IMR-90 (cell line): ENCODE data around the gene PRKAR1B. TPM values are rescaled to one million over a fixed set of nuclear protein-coding genes. Genes with fewer than 3 reads are reported as not detected.

Experiments used
- ATAC-seq: fragments of 200-7000 bp; cut with Tn5 transposase; 2 replicates; pipeline ENCODE4 v1.9.1; 2020; ENCODE audit warnings: low read depth, mild to moderate bottlenecking, moderate library complexity
- BruUV-seq: library from RNA; stranded (reverse); fragments of 400-500 nt; replicated peaks from 2 replicates; lab custom pipeline; 2021; lab: Mats Ljungman, UMichigan
- CTCF ChIA-PET: fragments of 300-600 bp; formaldehyde crosslinking; extraction: SDS; loops from one replicate; lab custom pipeline; 2021; ENCODE audit warnings: antibody characterized with exemption; lab: Yijun Ruan, JAX
- POLR2A ChIA-PET: fragments of 300-600 bp; sonication (Branson Sonifier 250); formaldehyde crosslinking; loops from one replicate; lab custom pipeline; 2022; ENCODE audit warnings: antibody characterized with exemption; ENCODE audit not compliant: unreplicated experiment; lab: Charles Lee
- DNase-seq: peaks from one replicate; pipeline ENCODE4 v3.0.0; 2013
- H2AFZ ChIP-seq: replicated peaks from 2 replicates; pipeline ENCODE3; 2013; ENCODE audit warnings: low read length, mild to moderate bottlenecking; ENCODE audit not compliant: poor library complexity
- H2AK5ac ChIP-seq: 2 replicates; pipeline ENCODE4 v1.6.1; 2013; ENCODE audit warnings: low read depth, low read length, inconsistent platforms
- H2AK9ac ChIP-seq: replicated peaks from 2 replicates; pipeline ENCODE3; 2013; ENCODE audit warnings: mild to moderate bottlenecking, low read depth, low read length, moderate library complexity; ENCODE audit not compliant: poor library complexity
- H2BK120ac ChIP-seq: 2 replicates; pipeline ENCODE4 v1.6.1; 2013; ENCODE audit warnings: low read depth, low read length, inconsistent platforms
- H2BK15ac ChIP-seq: 3 replicates; pipeline ENCODE4 v1.6.1; 2013; ENCODE audit warnings: low read depth, low read length, inconsistent platforms
- H2BK20ac ChIP-seq: 2 replicates; pipeline ENCODE4 v1.6.1; 2013; ENCODE audit warnings: low read depth, mild to moderate bottlenecking, inconsistent platforms, low read length, moderate library complexity
- H2BK5ac ChIP-seq: 2 replicates; pipeline ENCODE4 v1.6.1; 2013; ENCODE audit warnings: mild to moderate bottlenecking, low read depth, low read length, inconsistent platforms; ENCODE audit not compliant: poor library complexity, severe bottlenecking
- H3K14ac ChIP-seq: replicated peaks from 2 replicates; pipeline ENCODE4 v1.6.1; 2013; ENCODE audit warnings: low read depth, low read length, inconsistent platforms
- H3K18ac ChIP-seq: 2 replicates; pipeline ENCODE4 v1.6.1; 2013; ENCODE audit warnings: low read depth, low read length, control low read depth
- H3K23ac ChIP-seq: 2 replicates; pipeline ENCODE4 v1.6.1; 2013; ENCODE audit warnings: low read depth, low read length, inconsistent platforms
- H3K27ac ChIP-seq: 2 replicates; pipeline ENCODE4 v1.5.1; 2013; ENCODE audit warnings: mild to moderate bottlenecking, control low read depth, low read length; ENCODE audit not compliant: insufficient read depth
- H3K27me3 ChIP-seq: 2 replicates; pipeline ENCODE4 v1.6.1; 2013; ENCODE audit warnings: low read length; ENCODE audit not compliant: control insufficient read depth, insufficient read depth
- H3K36me3 ChIP-seq: 2 replicates; pipeline ENCODE4 v1.6.1; 2013; ENCODE audit warnings: low read length, mixed read lengths; ENCODE audit not compliant: control insufficient read depth, insufficient read depth
- H3K4ac ChIP-seq: 2 replicates; pipeline ENCODE4 v1.6.1; 2013; ENCODE audit warnings: low read depth, low read length, inconsistent platforms
- H3K4me1 ChIP-seq: 2 replicates; pipeline ENCODE4 v1.6.1; 2013; ENCODE audit warnings: low read length, mixed read lengths; ENCODE audit not compliant: control insufficient read depth, insufficient read depth
- H3K4me2 ChIP-seq: 2 replicates; pipeline ENCODE4 v1.6.1; 2013; ENCODE audit warnings: low read depth, mild to moderate bottlenecking, control low read depth, low read length, moderate library complexity
- H3K4me3 ChIP-seq: 2 replicates; pipeline ENCODE4 v1.5.1; 2013; ENCODE audit warnings: low read depth, mild to moderate bottlenecking, control low read depth, low read length, moderate library complexity; ENCODE audit not compliant: insufficient read depth
- H3K56ac ChIP-seq: 2 replicates; pipeline ENCODE4 v1.6.1; 2013; ENCODE audit warnings: low read length, inconsistent platforms; ENCODE audit not compliant: insufficient read depth; ENCODE audit errors: extremely low read depth
- H3K79me1 ChIP-seq, 2 experiments: 2 replicates each; pipeline ENCODE4 v1.6.1; 2013; ENCODE audit warnings: low read length in 2 of 2, inconsistent platforms in 1 of 2, low read depth in 1 of 2
- H3K9ac ChIP-seq: 2 replicates; pipeline ENCODE4 v1.6.1; 2013; ENCODE audit warnings: low read depth, low read length, control low read depth
- H3K9me1 ChIP-seq: 2 replicates; pipeline ENCODE4 v1.6.1; 2013; ENCODE audit warnings: low read length, inconsistent platforms; ENCODE audit not compliant: insufficient read depth
- H3K9me3 ChIP-seq: 2 replicates; pipeline ENCODE4 v1.6.1; 2013; ENCODE audit warnings: low read length; ENCODE audit not compliant: control insufficient read depth, insufficient read depth
- H4K20me1 ChIP-seq: 2 replicates; pipeline ENCODE4 v1.6.1; 2013; ENCODE audit warnings: low read length, inconsistent platforms; ENCODE audit not compliant: insufficient read depth
- H4K5ac ChIP-seq: 2 replicates; pipeline ENCODE4 v1.6.1; 2013; ENCODE audit warnings: mild to moderate bottlenecking, low read depth, low read length, control low read depth
- H4K8ac ChIP-seq, 2 experiments: 2 replicates each; pipeline ENCODE4 v1.6.1; 2013; ENCODE audit warnings: low read depth in 2 of 2, low read length in 2 of 2, control low read depth in 1 of 2, inconsistent platforms in 1 of 2
- H4K91ac ChIP-seq: 2 replicates; pipeline ENCODE4 v1.6.1; 2013; ENCODE audit warnings: low read depth, low read length, inconsistent platforms; ENCODE audit not compliant: insufficient read depth
- CEBPB ChIP-seq: IDR thresholded peaks from 2 replicates; pipeline ENCODE4 v1.6.1; 2012; ENCODE audit warnings: low read depth, low read length, improper control_type of control experiment
- RFX5 ChIP-seq: IDR thresholded peaks from 2 replicates; pipeline ENCODE4 v1.8.0; 2012; ENCODE audit warnings: low read depth, mild to moderate bottlenecking, low read length, moderate library complexity
- WGBS, 2 experiments: methylation state at CpG; one replicate each; pipeline versions ENCODE4 v1.1.5 to v1.1.7; 2013; ENCODE audit warnings: missing lambda C conversion rate in 2 of 2; ENCODE audit not compliant: insufficient read length in 1 of 2; ENCODE audit errors: extremely low coverage in 2 of 2; 5-methylcytosine and 5-hydroxymethylcytosine counted together
- dilution Hi-C: fragments of 300-500 bp; cut with HindIII; formaldehyde crosslinking; loops from one replicate; pipeline ENCODE4 v1.14.3; 2018; ENCODE audit warnings: low sequenced_read_pairs; ENCODE audit not compliant: unreplicated experiment
- in situ Hi-C: fragments of 300-500 bp; cut with MboI; formaldehyde crosslinking; loops from 3 replicates; pipeline ENCODE4 v1.14.3; 2019; ENCODE audit warnings: low sequenced_read_pairs, inconsistent platforms, mixed read lengths
- intact Hi-C: fragments of 100-400 bp; cut with micrococcal nuclease; formaldehyde crosslinking; loops from 2 replicates; pipeline ENCODE4 v1.10.0; 2022
- polyA plus RNA-seq, 3 experiments: library from polyadenylated mRNA; depleted of rRNA; stranded (reverse); fragments of >200 nt; gene quantifications; 2 replicates each; pipeline ENCODE4 v1.2.3, GENCODE V29; 2012; ENCODE audit warnings: low replicate concordance in 1 of 3
- total RNA-seq: library from RNA; depleted of rRNA; stranded (reverse); fragments of >200 nt; gene quantifications from 2 replicates; pipeline ENCODE4 v1.2.3, GENCODE V29; 2012

PRKAR1B gene
- total and polyA plus RNA-seq, 2 of the 4 experiments (the other 2 are of a cell fraction) = 15.2 to 20.2 TPM

GRCh38 chr7:738241-738640 lies 11.2 kb upstream of the PRKAR1B start:
- Histone ChIP-seq H3K36me3 (peaks cover 17% of the 10 kb centered on the region), H3K14ac (no peak overlapping the region), H4K8ac (no peak overlapping the region), H2AFZ (no peak overlapping the region), H3K56ac (no peak overlapping the region), H4K91ac (no peak overlapping the region), H4K5ac (no peak overlapping the region), H2BK120ac (no peak overlapping the region), H2BK5ac (no peak overlapping the region), H3K18ac (no peak overlapping the region), H2AK5ac (no peak overlapping the region), H3K9me1 (no peaks in the 10 kb centered on the region), H3K4me2 (no peak overlapping the region), H3K23ac (no peak overlapping the region), H3K27me3 (no peaks in the 10 kb centered on the region), H3K9me3 (peaks cover 3% of the 10 kb centered on the region; the same call in 1 of the 2 replicates), H2AK9ac (no peak overlapping the region), H3K27ac (no peak overlapping the region), H3K4me3 (no peak overlapping the region), H4K20me1 (peaks cover 11% of the 10 kb centered on the region; the same call in 1 of the 2 replicates), H2BK15ac (no peak overlapping the region), H3K4ac (no peak overlapping the region), H2BK20ac (no peak overlapping the region), H3K9ac (no peak overlapping the region), H3K79me1 (peaks cover 26% of the 10 kb centered on the region in 2 experiments), H3K4me1 (no peaks in the 10 kb centered on the region)
- WGBS, 2 experiments = no CpG with 5 or more reads among the region's 5 CpGs
- ChIA-PET CTCF (no interaction called here), POLR2A (no interaction called here)
- dilution Hi-C loops = no loop called here
- in situ Hi-C loops = no loop called here
- intact Hi-C loops = no loop called here
- BruUV-seq = no TSS peak
- DNase-seq (no peak), ATAC-seq (no peak)
- TF ChIP-seq CEBPB (no peak), RFX5 (no peak)
